ENCODE results near the gene IL36A.

Gene IL36A

GRCh38 chr2:113002677-113003076 is 2.6 kb upstream of the IL36A start:
- no peak for DNase-seq

- no peak for DNase-seq
Measured at GRCh38 chr2:113007250-113007649, 2.0 kb downstream of the IL36A start.

GRCh38 chr2:113009622-113010021 is 4.4 kb downstream of the IL36A start:
- DNase-seq: no peak

- DNase-seq: no peak
Measured at GRCh38 chr2:113010088-113010487, 4.8 kb downstream of the IL36A start.

- DNase-seq: no peak
Measured at GRCh38 chr2:113011108-113011507, 5.8 kb downstream of the IL36A start.

GRCh38 chr2:113012436-113013335 is 7.4 kb downstream of the IL36A start:
- DNase-seq: no peak

- DNase-seq: no peak
Measured at GRCh38 chr2:113013336-113013661, 8.0 kb downstream of the IL36A start.

- no peak for DNase-seq
Measured at GRCh38 chr2:113014067-113014466, 8.8 kb downstream of the IL36A start.

GRCh38 chr2:113015042-113015441 is 9.8 kb downstream of the IL36A start:
- DNase-seq: no peak

GRCh38 chr2:113015655-113016054 is 10.4 kb downstream of the IL36A start:
- no peak for DNase-seq

- no peak for DNase-seq
Measured at GRCh38 chr2:113018509-113018908, 13.2 kb downstream of the IL36A start.

- no peak for DNase-seq
Measured at GRCh38 chr2:113021312-113021711, 16.1 kb downstream of the IL36A start.

GRCh38 chr2:113024764-113025163 is 19.5 kb downstream of the IL36A start:
- no peak for DNase-seq

- DNase-seq: no peak
Measured at GRCh38 chr2:113025737-113026136, 20.5 kb downstream of the IL36A start.

- peak in 1 of 58 donors; percentile 1 for DNase-seq
Measured at GRCh38 chr2:113027691-113028090, 22.4 kb downstream of the IL36A start.

- DNase-seq: no peak
Measured at GRCh38 chr2:113028112-113028511, 22.9 kb downstream of the IL36A start.

- no peak for DNase-seq
Measured at GRCh38 chr2:113032737-113033136, 27.5 kb downstream of the IL36A start.

- no peak for DNase-seq
Measured at GRCh38 chr2:113034016-113034415, 28.8 kb downstream of the IL36A start.

GRCh38 chr2:113036763-113037162 is 31.5 kb downstream of the IL36A start:
- DNase-seq: no peak

GRCh38 chr2:113038291-113038690 is 33.0 kb downstream of the IL36A start:
- no peak for DNase-seq

GRCh38 chr2:113039158-113039557 is 33.9 kb downstream of the IL36A start:
- DNase-seq: no peak

- no peak for DNase-seq
Measured at GRCh38 chr2:113039719-113040118, 34.5 kb downstream of the IL36A start.

GRCh38 chr2:113041871-113042270 is 36.6 kb downstream of the IL36A start:
- no peak for DNase-seq

GRCh38 chr2:113046465-113046864 is 41.2 kb downstream of the IL36A start:
- no peak for DNase-seq
